ENCODE measurements around the gene ALOX5.

ALOX5 gene

GRCh38 chr10:45444022-45444421 lies 70.0 kb downstream of the ALOX5 start:
- DNase-seq (ENCODE audit: insufficient read length, low spot score) (no peak), FAIRE-seq (no peak)
- TF ChIP-seq POU2F2 (IDR thresholded peaks at IDR 0.05; ENCODE audit: low read depth, low read length) (no peak), PAX5 (IDR thresholded peaks at IDR 0.05; ENCODE audit: insufficient read depth, low read length, severe bottlenecking) (no peak), SPI1 (IDR thresholded peaks at IDR 0.05; ENCODE audit: low read depth, low read length) (no peak), POLR2A (IDR thresholded peaks at IDR 0.05; ENCODE audit: low read depth, low read length) (no peak), POLR2AphosphoS5 (IDR thresholded peaks at IDR 0.05; ENCODE audit: low read depth, low read length) (no peak), TAF1 (IDR thresholded peaks at IDR 0.05; ENCODE audit: low read depth, low read length) (no peak)

- TF ChIP-seq PAX5 (IDR thresholded peaks at IDR 0.05; ENCODE audit: insufficient read depth, low read length, severe bottlenecking) (no peak), POU2F2 (IDR thresholded peaks at IDR 0.05; ENCODE audit: low read depth, low read length) (no peak), TAF1 (IDR thresholded peaks at IDR 0.05; ENCODE audit: low read depth, low read length) (no peak)
- no peak for FAIRE-seq
- DNase-seq (ENCODE audit: insufficient read length, low spot score): no peak
These were observed 71.2 kb downstream of the ALOX5 start for GRCh38 chr10:45444976-45445898.

GRCh38 chr10:45446858-45447257 lies 72.8 kb downstream of the ALOX5 start:
- DNase-seq (ENCODE audit: insufficient read length, low spot score) (no peak), FAIRE-seq (no peak)
- no peak for TF ChIP-seq PAX5 (IDR thresholded peaks at IDR 0.05; ENCODE audit: insufficient read depth, low read length, severe bottlenecking)
- TF ChIP-seq SPI1 (IDR thresholded peaks at IDR 0.05; ENCODE audit: low read depth, low read length): no peak
- TF ChIP-seq POLR2A (IDR thresholded peaks at IDR 0.05; ENCODE audit: low read depth, low read length): no peak
- TF ChIP-seq TAF1 (IDR thresholded peaks at IDR 0.05; ENCODE audit: low read depth, low read length): no peak
- TF ChIP-seq POLR2AphosphoS5 (IDR thresholded peaks at IDR 0.05; ENCODE audit: low read depth, low read length): no peak
- TF ChIP-seq POU2F2 (IDR thresholded peaks at IDR 0.05; ENCODE audit: low read depth, low read length): no peak

- TF ChIP-seq TAF1 (IDR thresholded peaks at IDR 0.05; ENCODE audit: low read depth, low read length) (no peak), POLR2AphosphoS5 (IDR thresholded peaks at IDR 0.05; ENCODE audit: low read depth, low read length) (no peak), POU2F2 (IDR thresholded peaks at IDR 0.05; ENCODE audit: low read depth, low read length) (no peak), POLR2A (IDR thresholded peaks at IDR 0.05; ENCODE audit: low read depth, low read length) (no peak), SPI1 (IDR thresholded peaks at IDR 0.05; ENCODE audit: low read depth, low read length) (no peak), PAX5 (IDR thresholded peaks at IDR 0.05; ENCODE audit: insufficient read depth, low read length, severe bottlenecking) (no peak)
- no peak for FAIRE-seq
- DNase-seq (ENCODE audit: insufficient read length, low spot score): no peak
These were observed 73.4 kb downstream of the ALOX5 start for GRCh38 chr10:45447416-45447815.

- FAIRE-seq (no peak), DNase-seq (ENCODE audit: insufficient read length, low spot score) (no peak)
- no peak for TF ChIP-seq POLR2A (IDR thresholded peaks at IDR 0.05; ENCODE audit: low read depth, low read length)
- no peak for TF ChIP-seq PAX5 (IDR thresholded peaks at IDR 0.05; ENCODE audit: insufficient read depth, low read length, severe bottlenecking)
- TF ChIP-seq SPI1 (IDR thresholded peaks at IDR 0.05; ENCODE audit: low read depth, low read length): no peak
- no peak for TF ChIP-seq POU2F2 (IDR thresholded peaks at IDR 0.05; ENCODE audit: low read depth, low read length)
- TF ChIP-seq TAF1 (IDR thresholded peaks at IDR 0.05; ENCODE audit: low read depth, low read length): no peak
- no peak for TF ChIP-seq POLR2AphosphoS5 (IDR thresholded peaks at IDR 0.05; ENCODE audit: low read depth, low read length)
These were observed 76.8 kb downstream of the ALOX5 start for GRCh38 chr10:45450866-45451265.

- TF ChIP-seq POLR2AphosphoS5 (IDR thresholded peaks at IDR 0.05; ENCODE audit: low read depth, low read length) (no peak), PAX5 (IDR thresholded peaks at IDR 0.05; ENCODE audit: insufficient read depth, low read length, severe bottlenecking) (no peak), POLR2A (IDR thresholded peaks at IDR 0.05; ENCODE audit: low read depth, low read length) (no peak), SPI1 (IDR thresholded peaks at IDR 0.05; ENCODE audit: low read depth, low read length) (no peak), POU2F2 (IDR thresholded peaks at IDR 0.05; ENCODE audit: low read depth, low read length) (no peak), TAF1 (IDR thresholded peaks at IDR 0.05; ENCODE audit: low read depth, low read length) (no peak)
- DNase-seq (ENCODE audit: insufficient read length, low spot score) (no peak), FAIRE-seq (no peak)
These were observed 77.4 kb downstream of the ALOX5 start for GRCh38 chr10:45451407-45451806.

GRCh38 chr10:45452268-45452667 lies 78.3 kb downstream of the ALOX5 start:
- no peak for TF ChIP-seq POLR2A (IDR thresholded peaks at IDR 0.05; ENCODE audit: low read depth, low read length)
- FAIRE-seq (no peak), DNase-seq (ENCODE audit: insufficient read length, low spot score) (no peak)

GRCh38 chr10:45452743-45453452 lies 78.9 kb downstream of the ALOX5 start:
- no peak for TF ChIP-seq POU2F2 (IDR thresholded peaks at IDR 0.05; ENCODE audit: low read depth, low read length)
- no peak for TF ChIP-seq POLR2AphosphoS5 (IDR thresholded peaks at IDR 0.05; ENCODE audit: low read depth, low read length)
- no peak for TF ChIP-seq TAF1 (IDR thresholded peaks at IDR 0.05; ENCODE audit: low read depth, low read length)
- no peak for TF ChIP-seq PAX5 (IDR thresholded peaks at IDR 0.05; ENCODE audit: insufficient read depth, low read length, severe bottlenecking)
- TF ChIP-seq POLR2A (IDR thresholded peaks at IDR 0.05; ENCODE audit: low read depth, low read length): no peak
- FAIRE-seq (no peak), DNase-seq (ENCODE audit: insufficient read length, low spot score) (no peak)

GRCh38 chr10:45453639-45454255 lies 79.7 kb downstream of the ALOX5 start:
- FAIRE-seq: no peak
- no peak for DNase-seq (ENCODE audit: insufficient read length, low spot score)
- TF ChIP-seq PAX5 (IDR thresholded peaks at IDR 0.05; ENCODE audit: insufficient read depth, low read length, severe bottlenecking) (no peak), POLR2A (IDR thresholded peaks at IDR 0.05; ENCODE audit: low read depth, low read length) (no peak), POU2F2 (IDR thresholded peaks at IDR 0.05; ENCODE audit: low read depth, low read length) (no peak), POLR2AphosphoS5 (IDR thresholded peaks at IDR 0.05; ENCODE audit: low read depth, low read length) (no peak), TAF1 (IDR thresholded peaks at IDR 0.05; ENCODE audit: low read depth, low read length) (no peak), SPI1 (IDR thresholded peaks at IDR 0.05; ENCODE audit: low read depth, low read length) (no peak)
